ENCODE results near the gene ZFHX3.
"Not testable (repeated sequence)": the region's sequence is repeated elsewhere in the genome, so short reads cannot be mapped to it uniquely, and the experiment has no call there.

Gene ZFHX3

GRCh38 chr16:73013974-73014373, 34.0 kb downstream of the ZFHX3 start:
- TF ChIP-seq, protein P1, sequence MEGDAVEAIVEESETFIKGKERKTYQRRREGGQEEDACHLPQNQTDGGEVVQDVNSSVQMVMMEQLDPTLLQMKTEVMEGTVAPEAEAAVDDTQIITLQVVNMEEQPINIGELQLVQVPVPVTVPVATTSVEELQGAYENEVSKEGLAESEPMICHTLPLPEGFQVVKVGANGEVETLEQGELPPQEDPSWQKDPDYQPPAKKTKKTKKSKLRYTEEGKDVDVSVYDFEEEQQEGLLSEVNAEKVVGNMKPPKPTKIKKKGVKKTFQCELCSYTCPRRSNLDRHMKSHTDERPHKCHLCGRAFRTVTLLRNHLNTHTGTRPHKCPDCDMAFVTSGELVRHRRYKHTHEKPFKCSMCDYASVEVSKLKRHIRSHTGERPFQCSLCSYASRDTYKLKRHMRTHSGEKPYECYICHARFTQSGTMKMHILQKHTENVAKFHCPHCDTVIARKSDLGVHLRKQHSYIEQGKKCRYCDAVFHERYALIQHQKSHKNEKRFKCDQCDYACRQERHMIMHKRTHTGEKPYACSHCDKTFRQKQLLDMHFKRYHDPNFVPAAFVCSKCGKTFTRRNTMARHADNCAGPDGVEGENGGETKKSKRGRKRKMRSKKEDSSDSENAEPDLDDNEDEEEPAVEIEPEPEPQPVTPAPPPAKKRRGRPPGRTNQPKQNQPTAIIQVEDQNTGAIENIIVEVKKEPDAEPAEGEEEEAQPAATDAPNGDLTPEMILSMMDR (conservative IDR thresholded peaks at IDR 0.05; ENCODE audit: low read depth), result no peak
- CTCF ChIA-PET, result no interaction called here
- H3K27ac ChIP-seq, result no peak overlapping the region
- DNase-seq (ENCODE audit: low spot score), result no peak
- POLR2A ChIA-PET (ENCODE audit: low non-redundant PET), result no interaction called here

DNA sequence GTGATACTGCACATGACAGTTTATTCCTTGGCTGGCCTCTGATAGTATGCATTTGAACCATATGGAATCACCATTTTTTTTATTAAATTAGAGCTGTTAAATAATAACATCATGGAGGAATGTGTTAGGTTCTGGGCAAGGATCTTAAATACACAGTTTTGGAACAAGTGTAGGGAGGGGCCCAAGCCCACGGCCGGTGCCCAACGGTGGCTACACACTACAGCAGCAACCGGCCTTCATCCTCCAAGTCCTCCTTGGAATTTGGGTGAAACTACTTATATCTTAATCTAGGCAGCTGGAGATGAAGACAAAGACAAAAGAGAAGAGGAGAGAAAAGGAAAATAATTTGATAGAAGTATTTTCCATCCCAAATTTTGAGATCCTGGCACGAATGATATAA, 35.6 kb downstream of the ZFHX3 start:
- TF ChIP-seq, protein P1 (conservative IDR thresholded peaks at IDR 0.05; ENCODE audit: low read depth), result no peak
- POLR2A ChIA-PET (ENCODE audit: low non-redundant PET), result no interaction called here
- CTCF ChIA-PET, result no interaction called here
- no peak for DNase-seq (ENCODE audit: low spot score)
- no peak overlapping the region for H3K27ac ChIP-seq

DNA sequence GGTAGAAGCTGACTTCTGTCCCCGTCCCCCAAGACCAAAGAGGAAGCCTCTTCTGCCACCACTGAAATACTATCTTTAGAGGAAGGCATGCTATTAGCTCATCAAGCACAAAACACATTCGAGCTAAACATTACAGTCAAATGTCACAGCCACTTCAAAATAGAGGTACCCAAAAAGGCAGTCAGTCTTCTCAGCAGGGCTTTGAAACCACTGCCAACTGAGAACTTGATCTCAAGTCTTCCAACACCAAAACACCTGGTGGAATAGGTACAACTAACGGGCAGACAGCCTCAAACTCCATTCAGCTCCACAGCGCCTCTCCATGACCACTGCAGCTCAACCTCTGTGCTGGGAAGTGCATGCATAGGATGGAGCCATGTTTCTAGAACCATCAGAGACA, 36.0 kb downstream of the ZFHX3 start:
- ChIA-PET CTCF (interaction anchor here (0.6 kb wide), 1 partner anchor 184 kb away, joined by 4 read pairs; no protein-coding TSS in a partner anchor), POLR2A (ENCODE audit: low non-redundant PET) (no interaction called here)
- no peak for DNase-seq (ENCODE audit: low spot score)

DNA sequence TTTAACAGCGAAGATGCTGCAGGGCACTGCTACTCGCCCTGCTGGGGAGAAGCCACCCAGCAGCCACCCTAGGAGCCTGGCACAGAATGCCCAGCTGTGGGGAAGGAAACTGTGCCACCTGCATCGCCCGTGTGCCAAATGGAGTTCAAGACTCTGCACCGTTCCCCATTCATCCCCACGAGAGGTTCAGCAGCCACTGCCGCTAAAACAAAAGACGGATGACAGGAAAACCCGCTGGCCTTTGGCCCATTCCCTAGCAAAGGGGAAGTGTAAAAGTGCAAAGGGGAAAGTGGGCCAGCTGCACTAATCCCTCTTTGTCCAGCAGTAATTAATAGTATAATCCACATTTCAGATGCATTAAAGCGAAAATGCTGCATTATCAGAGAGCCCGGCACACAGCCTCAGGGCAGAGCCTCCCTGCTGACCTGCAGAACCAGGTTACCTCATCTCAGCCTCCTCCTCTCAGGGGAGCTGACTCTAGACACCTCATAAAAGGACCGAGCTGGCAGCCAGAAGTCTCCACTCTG, 37.7 kb downstream of the ZFHX3 start:
- TF ChIP-seq, protein P1 (conservative IDR thresholded peaks at IDR 0.05; ENCODE audit: low read depth), result no peak
- ChIA-PET CTCF (interaction anchor here (0.6 to 0.7 kb wide), 2 partner anchors 178 to 857 kb away, joined by 3 read pairs; no protein-coding TSS in a partner anchor), POLR2A (ENCODE audit: low non-redundant PET) (no interaction called here)
- H3K27ac ChIP-seq, result peak overlapping the region; percentile 30
- no peak for DNase-seq (ENCODE audit: low spot score)

More for the DNA sequence above, 36.0 kb downstream of the ZFHX3 start:
- no peak overlapping the region for H3K27ac ChIP-seq
- TF ChIP-seq, protein P1 (conservative IDR thresholded peaks at IDR 0.05; ENCODE audit: low read depth), result no peak

DNA sequence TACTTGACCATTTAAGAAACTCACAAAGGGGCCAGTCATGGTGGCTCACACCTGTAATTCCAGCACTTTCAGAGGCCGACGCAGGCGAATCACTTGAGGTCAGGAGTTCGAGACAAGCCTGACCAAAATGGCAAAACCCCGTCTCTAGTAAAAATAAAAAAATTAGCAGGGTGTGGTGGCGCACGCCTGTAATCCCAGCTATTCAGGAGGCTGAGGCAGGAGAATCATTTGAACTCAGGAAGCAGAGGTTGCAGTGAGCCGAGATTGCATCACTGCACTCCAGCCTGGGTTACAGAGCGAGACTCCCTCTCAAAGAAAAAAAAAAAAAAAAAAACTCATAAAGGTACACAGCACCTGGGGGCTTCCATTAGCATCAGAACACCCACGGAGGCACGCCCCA, 38.2 kb downstream of the ZFHX3 start:
- H3K27ac ChIP-seq, result not testable (repeated sequence)

GRCh38 chr16:73006026-73006425, 41.9 kb downstream of the ZFHX3 start:
- no peak for DNase-seq (ENCODE audit: low spot score)
- no peak overlapping the region for H3K27ac ChIP-seq
- ChIA-PET POLR2A (ENCODE audit: low non-redundant PET) (no interaction called here), CTCF (interaction anchor here (0.6 to 1.2 kb wide), 4 partner anchors 7 to 79 kb away, joined by 3 to 4 read pairs (median 4); no protein-coding TSS in a partner anchor)
- TF ChIP-seq, protein P1 (conservative IDR thresholded peaks at IDR 0.05; ENCODE audit: low read depth), result no peak

More for the DNA sequence above, 38.2 kb downstream of the ZFHX3 start:
- DNase-seq (ENCODE audit: low spot score); POLR2A ChIA-PET (ENCODE audit: low non-redundant PET): not testable (repeated sequence)
- CTCF ChIA-PET, result interaction anchor here (0.7 kb wide), 1 partner anchor 858 kb away, joined by 3 read pairs; no protein-coding TSS in a partner anchor

DNA sequence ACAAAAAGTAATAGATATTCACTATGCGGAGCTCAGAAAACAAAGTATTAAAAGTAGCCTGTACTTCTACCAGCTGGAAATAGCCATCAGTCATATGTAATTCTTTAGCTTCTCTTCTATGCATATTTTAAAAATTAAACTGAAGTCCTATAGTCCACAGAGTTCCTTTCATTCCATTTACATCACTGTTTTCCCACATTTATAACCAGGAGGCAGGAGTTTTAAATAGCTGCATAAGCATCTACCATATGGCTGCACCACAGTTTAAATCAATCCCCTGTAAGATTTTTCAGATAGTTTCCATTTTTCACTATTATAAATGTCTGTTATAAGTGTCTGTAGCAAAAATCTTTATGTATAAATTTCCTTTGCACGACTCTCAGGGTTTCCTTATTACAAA, 45.1 kb downstream of the ZFHX3 start:
- POLR2A ChIA-PET (ENCODE audit: low non-redundant PET), result no interaction called here
- CTCF ChIA-PET, result interaction anchor here (0.5 kb wide), 1 partner anchor 170 kb away, joined by 3 read pairs; no protein-coding TSS in a partner anchor
- no peak for DNase-seq (ENCODE audit: low spot score)
- TF ChIP-seq, protein P1 (conservative IDR thresholded peaks at IDR 0.05; ENCODE audit: low read depth), result no peak
- no peak overlapping the region for H3K27ac ChIP-seq

Measured in RWPE1 (cell line).